Activated CD4-positive, CD25-positive, alpha-beta regulatory T cell treated with anti-CD3 and anti-CD28 coated beads, Interleukin-2, amount 50 U/mL, for 72 hours (primary cell): ENCODE measurements around the gene GSK3B.
"Not testable (repeated sequence)": the region's sequence is repeated elsewhere in the genome, so short reads cannot be mapped to it uniquely, and the experiment has no call there.

Experiments used
- DNase-seq: peaks from one replicate; pipeline ENCODE4 v3.0.0; 2021

GSK3B gene

GRCh38 chr3:119924111-119925094 is 169.8 kb downstream of the GSK3B start:
- DNase-seq, result no peak

DNA sequence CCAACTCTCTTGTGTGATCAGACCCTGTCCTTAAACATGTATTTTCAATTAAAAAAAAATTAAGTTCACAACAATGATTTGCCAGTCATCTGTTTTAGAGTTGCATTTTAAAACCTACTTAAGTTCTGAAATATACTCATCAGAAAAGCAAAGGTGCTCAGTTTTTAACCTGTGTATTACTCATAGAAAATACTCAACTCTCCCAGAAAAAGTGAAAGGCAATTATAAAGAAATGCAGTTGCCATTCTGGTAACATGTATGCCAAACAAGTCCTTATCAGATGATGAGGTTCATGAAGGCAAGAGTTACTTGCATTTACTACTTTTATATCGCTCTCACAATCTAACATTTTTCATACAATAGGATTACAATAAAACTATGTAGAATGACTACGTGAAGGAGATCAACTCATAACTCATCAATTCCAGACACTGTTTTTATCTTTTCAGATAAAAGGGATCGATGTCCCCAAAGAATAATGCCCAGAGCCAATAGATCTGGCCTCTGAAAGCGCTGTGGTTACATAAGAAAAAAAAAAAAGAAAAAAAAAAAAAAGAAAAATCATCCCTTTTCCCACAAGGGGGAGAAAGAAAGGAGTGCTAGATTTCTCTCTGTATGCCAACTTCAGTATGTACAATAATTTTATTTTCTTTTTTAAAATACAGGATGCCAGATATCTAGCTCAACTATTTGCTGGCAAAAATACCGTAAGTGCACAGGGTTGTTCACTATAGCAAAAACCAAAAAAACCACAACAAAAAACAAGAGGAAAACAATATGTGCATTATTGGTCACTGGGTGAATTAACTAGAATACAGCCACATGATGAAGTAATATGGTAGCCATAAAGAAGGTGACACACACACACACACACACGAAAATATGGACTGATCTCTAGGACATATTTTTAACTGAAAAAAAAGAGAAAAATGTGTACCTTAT is 175.0 kb downstream of the GSK3B start:
- DNase-seq, result no peak

DNA sequence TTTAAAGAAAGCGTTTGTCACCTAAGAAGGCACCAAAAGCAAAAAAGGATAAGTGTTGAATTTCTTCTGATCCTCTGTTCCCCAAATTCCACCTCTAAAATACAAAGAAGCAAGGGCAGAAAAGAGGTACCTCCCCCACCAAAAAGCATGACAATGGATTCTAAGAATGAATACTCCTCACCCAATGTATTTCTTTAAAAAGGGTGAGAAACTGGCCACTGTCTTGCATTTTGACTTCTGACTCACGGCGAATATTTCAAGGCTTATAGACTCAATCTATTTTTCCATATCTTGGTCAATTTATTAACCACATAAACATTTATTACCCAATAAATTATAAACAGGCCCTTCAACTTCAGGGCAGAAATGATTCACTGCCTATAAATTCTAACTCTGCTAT is 181.2 kb downstream of the GSK3B start:
- no peak for DNase-seq

DNA sequence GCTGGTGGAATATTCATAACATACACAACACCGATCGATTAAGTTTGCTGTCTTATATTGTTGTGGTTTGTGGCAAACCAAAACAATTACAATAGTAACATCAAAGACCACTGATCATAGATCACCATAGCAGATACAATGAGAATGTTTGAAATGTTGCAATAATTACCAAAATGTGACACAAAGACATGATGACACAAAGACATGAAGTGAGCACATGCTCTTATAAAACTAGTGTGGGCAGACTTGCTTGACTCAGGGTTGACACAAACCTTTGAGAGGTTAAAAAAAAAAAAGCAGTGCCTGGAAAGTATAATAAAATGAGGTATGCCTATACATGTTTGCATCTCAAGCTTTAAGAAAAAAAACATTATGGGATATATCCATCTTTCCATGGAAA is 182.0 kb downstream of the GSK3B start:
- no peak for DNase-seq

DNA sequence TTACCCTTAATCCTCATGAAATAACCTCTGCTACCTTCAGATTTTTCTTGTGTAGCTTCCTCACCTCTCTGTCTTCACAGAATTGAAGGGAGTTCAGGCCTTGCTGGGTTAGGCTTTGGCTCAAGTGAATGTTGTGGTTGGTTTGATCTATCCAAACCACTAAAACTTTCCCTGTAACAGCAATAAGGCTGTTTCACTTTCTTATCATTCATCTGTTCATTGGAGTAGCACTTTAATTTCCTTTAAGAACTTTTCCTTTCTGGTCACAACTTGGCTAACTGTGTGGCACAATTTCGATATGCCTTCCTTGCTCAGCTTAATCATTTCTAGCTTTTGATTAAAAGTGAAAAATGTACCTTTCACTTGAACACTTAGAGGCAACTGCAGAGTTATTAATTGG is 182.5 kb downstream of the GSK3B start:
- no peak for DNase-seq

- no peak for DNase-seq
Measured at GRCh38 chr3:119902061-119902460, 192.2 kb downstream of the GSK3B start.

DNA sequence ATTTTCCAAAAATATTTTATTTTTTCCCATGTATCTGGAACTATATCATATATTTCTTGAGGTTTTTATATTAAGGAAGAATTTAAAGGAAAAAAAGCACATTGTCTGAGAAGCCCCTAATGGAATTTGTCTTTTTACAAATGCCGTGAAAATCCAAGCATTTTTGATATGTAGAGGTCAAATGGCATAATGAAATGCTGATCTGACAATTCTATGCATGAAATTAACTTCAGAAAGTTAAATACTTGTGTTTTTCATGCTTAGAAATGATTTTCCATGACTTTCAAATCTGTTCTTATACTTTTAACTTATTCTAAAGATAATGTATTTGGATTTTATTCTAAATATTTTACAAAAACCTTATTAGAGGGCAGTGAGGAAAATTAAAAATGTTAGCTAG is 193.1 kb downstream of the GSK3B start:
- no peak for DNase-seq

- DNase-seq, result no peak
Measured at GRCh38 chr3:119899192-119899511, 195.1 kb downstream of the GSK3B start.

GRCh38 chr3:119898478-119899191 is 195.6 kb downstream of the GSK3B start:
- DNase-seq, result no peak

DNA sequence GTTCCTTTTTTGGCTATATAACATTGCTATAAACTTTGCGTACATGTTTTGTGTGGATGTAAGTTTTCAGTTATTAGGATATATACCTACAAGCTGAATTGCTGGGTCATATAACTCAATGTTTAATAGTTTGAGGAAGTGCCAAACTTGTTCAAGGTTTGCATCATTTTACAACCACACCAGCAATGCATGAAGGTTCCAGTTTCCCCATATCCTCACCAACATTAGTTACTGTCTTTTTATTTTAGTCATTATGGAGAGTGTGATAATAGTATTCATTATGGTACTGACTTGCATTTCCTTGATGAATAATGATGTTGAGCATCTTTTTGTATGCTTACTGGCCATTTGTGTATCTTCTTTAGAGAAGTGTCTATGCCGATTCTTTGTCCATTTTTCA is 200.1 kb downstream of the GSK3B start:
- DNase-seq, result no peak

- DNase-seq, result no peak
Measured at GRCh38 chr3:119893769-119894168, 200.5 kb downstream of the GSK3B start.

GRCh38 chr3:119891944-119892721 is 202.1 kb downstream of the GSK3B start:
- DNase-seq, result no peak

GRCh38 chr3:119888681-119889080 is 205.6 kb downstream of the GSK3B start:
- DNase-seq, result not testable (repeated sequence)

GRCh38 chr3:119885746-119886530 is 208.3 kb downstream of the GSK3B start:
- no peak for DNase-seq

DNA sequence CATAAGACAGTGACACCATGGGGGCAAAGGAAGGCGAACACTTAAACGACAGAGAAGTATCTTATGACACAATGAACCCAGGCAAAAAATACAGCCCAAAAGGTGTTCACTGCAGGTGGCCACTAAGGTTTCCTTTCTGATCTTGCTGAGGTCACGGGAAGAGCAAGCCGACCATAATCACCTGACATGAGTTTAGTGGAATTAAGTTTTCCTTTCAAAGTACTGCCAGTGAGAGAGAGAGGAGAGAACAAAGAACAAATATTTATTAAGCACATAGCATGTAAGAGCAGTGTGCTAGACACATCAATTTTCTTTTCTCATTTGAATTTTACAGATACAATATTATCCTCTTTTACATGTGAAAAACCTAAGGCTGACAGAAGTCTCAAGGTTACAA is 210.1 kb downstream of the GSK3B start:
- no peak for DNase-seq

DNA sequence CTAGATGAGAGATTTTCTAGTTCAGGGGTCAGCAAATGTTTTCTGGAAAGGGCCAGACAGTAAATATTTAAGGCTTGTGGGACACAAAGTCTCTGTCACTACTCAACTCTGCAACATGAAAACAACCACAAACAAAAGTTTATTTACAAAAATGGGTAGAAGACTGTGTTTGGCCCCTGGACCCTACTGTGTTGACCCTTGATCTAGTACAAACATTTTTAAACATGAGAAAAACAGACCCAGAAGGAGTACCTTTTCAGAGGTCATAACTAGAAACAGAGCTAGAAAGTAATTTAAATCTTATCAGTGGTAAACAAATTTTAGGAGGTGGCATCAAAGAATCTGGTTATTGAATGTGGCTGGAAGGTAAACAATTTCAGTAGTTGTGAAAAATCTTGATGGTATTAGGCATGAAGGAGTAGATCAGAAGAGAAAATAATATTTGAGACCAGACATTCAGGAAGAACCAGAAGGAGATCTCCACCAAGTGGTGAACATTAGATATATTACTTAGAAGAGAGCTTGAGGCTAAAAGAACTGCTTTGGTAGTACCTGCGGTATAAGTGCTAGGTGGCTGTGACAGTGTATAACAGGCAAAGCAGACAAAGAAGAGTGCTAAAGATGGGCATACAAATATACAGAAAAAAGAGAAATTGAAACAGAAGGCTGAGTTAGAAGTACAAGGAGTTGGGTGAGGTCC is 210.6 kb downstream of the GSK3B start:
- no peak for DNase-seq

GRCh38 chr3:119880966-119881365 is 213.3 kb downstream of the GSK3B start:
- no peak for DNase-seq

- no peak for DNase-seq
Measured at GRCh38 chr3:119873646-119874045, 220.6 kb downstream of the GSK3B start.

- no peak for DNase-seq
Measured at GRCh38 chr3:119872773-119873172, 221.5 kb downstream of the GSK3B start.

GRCh38 chr3:119871571-119871970 is 222.7 kb downstream of the GSK3B start:
- DNase-seq, result no peak

- DNase-seq, result no peak
Measured at GRCh38 chr3:119870512-119870911, 223.7 kb downstream of the GSK3B start.
